H9 (cell line): Measurements from ENCODE around the gene PKDCC. TPM values are rescaled to one million over a fixed set of nuclear protein-coding genes. Genes with fewer than 3 reads are reported as not detected.
A peak's percentile ranks its signal among the peaks of the same experiment; 100 is the strongest.

Experiments used
- DNase-seq: peaks from one replicate; pipeline ENCODE4 v3.0.0-alpha.2; 2017
- H2AFZ ChIP-seq: one replicate; pipeline ENCODE4 v1.6.1; 2013; ENCODE audit warnings: mild to moderate bottlenecking, low read length, control low read depth, moderate library complexity
- H2AK5ac ChIP-seq: 2 replicates; pipeline ENCODE4 v1.6.1; 2013; ENCODE audit warnings: low read length, control low read depth, mixed read lengths; ENCODE audit not compliant: insufficient read length
- H2BK120ac ChIP-seq: one replicate; pipeline ENCODE4 v1.6.1; 2013; ENCODE audit warnings: low read depth, mild to moderate bottlenecking, low read length, control low read depth, inconsistent platforms; ENCODE audit not compliant: poor library complexity, severe bottlenecking
- H2BK12ac ChIP-seq: 2 replicates; pipeline ENCODE4 v1.6.1; 2013; ENCODE audit warnings: low read length, control low read depth, mixed read lengths, low read depth; ENCODE audit not compliant: insufficient read length
- H2BK15ac ChIP-seq: 2 replicates; pipeline ENCODE4 v1.6.1; 2013; ENCODE audit warnings: low read depth, low read length, control low read depth
- H2BK20ac ChIP-seq: one replicate; pipeline ENCODE4 v1.6.1; 2013; ENCODE audit warnings: low read depth, mild to moderate bottlenecking, low read length, control low read depth, inconsistent platforms; ENCODE audit not compliant: poor library complexity, severe bottlenecking
- H2BK5ac ChIP-seq: 2 replicates; pipeline ENCODE4 v1.6.1; 2013; ENCODE audit warnings: low read length, control low read depth, mixed read lengths; ENCODE audit not compliant: insufficient read length
- H3K14ac ChIP-seq: 2 replicates; pipeline ENCODE4 v1.6.1; 2013; ENCODE audit warnings: low read length, control low read depth; ENCODE audit not compliant: insufficient read depth
- H3K18ac ChIP-seq: 2 replicates; pipeline ENCODE4 v1.6.1; 2013; ENCODE audit warnings: low read depth, mild to moderate bottlenecking, mixed read lengths, low read length, control low read depth; ENCODE audit not compliant: insufficient read length
- H3K23ac ChIP-seq: 2 replicates; pipeline ENCODE4 v1.6.1; 2013; ENCODE audit warnings: low read length, control low read depth, mixed read lengths, low read depth; ENCODE audit not compliant: insufficient read length
- H3K23me2 ChIP-seq: 2 replicates; pipeline ENCODE4 v1.6.1; 2013; ENCODE audit warnings: low read depth, mild to moderate bottlenecking, mixed read lengths, low read length, control low read depth; ENCODE audit not compliant: insufficient read length, poor library complexity, severe bottlenecking
- H3K27ac ChIP-seq: 2 replicates; pipeline ENCODE4 v1.5.1; 2013; ENCODE audit warnings: low read length, control low read depth, mixed read lengths, low read depth; ENCODE audit not compliant: insufficient read length
- H3K27me3 ChIP-seq: 2 replicates; pipeline ENCODE4 v1.6.1; 2013; ENCODE audit warnings: low read length, control low read depth, inconsistent platforms; ENCODE audit not compliant: insufficient read depth
- H3K4ac ChIP-seq: 2 replicates; pipeline ENCODE4 v1.6.1; 2013; ENCODE audit warnings: low read depth, mild to moderate bottlenecking, control low read depth, inconsistent platforms, low read length, moderate library complexity
- H3K4me1 ChIP-seq: 2 replicates; pipeline ENCODE4 v1.6.1; 2013; ENCODE audit warnings: low read length, control low read depth, inconsistent platforms; ENCODE audit not compliant: insufficient read depth
- H3K4me2 ChIP-seq: 2 replicates; pipeline ENCODE4 v1.6.1; 2013; ENCODE audit warnings: low read length, control low read depth, mixed read lengths; ENCODE audit not compliant: insufficient read length, insufficient read depth
- H3K56ac ChIP-seq: 2 replicates; pipeline ENCODE4 v1.6.1; 2013; ENCODE audit warnings: low read depth, mild to moderate bottlenecking, mixed read lengths, low read length, control low read depth; ENCODE audit not compliant: insufficient read length
- H3K79me1 ChIP-seq: 2 replicates; pipeline ENCODE4 v1.6.1; 2013; ENCODE audit warnings: low read depth, mild to moderate bottlenecking, moderate library complexity, low read length, control low read depth, inconsistent platforms; ENCODE audit not compliant: insufficient read depth, poor library complexity, severe bottlenecking
- H3K79me2 ChIP-seq: 2 replicates; pipeline ENCODE4 v1.6.1; 2013; ENCODE audit warnings: low read length, control low read depth, inconsistent platforms; ENCODE audit not compliant: insufficient read depth
- H3K9ac ChIP-seq: 2 replicates; pipeline ENCODE4 v1.6.1; 2013; ENCODE audit warnings: low read length, control low read depth, mixed read lengths; ENCODE audit not compliant: insufficient read length; ENCODE audit errors: extremely low read depth
- H3K9me3 ChIP-seq: one replicate; pipeline ENCODE4 v1.6.1; 2013; ENCODE audit warnings: low read depth, low read length, inconsistent platforms; ENCODE audit not compliant: control insufficient read depth
- H3T11ph ChIP-seq: one replicate; pipeline ENCODE4 v1.6.1; 2013; ENCODE audit warnings: mild to moderate bottlenecking, low read length, control low read depth, inconsistent platforms
- H4K20me1 ChIP-seq: one replicate; pipeline ENCODE4 v1.6.1; 2013; ENCODE audit not compliant: control insufficient read depth, insufficient read length, insufficient read depth
- H4K5ac ChIP-seq: 2 replicates; pipeline ENCODE4 v1.6.1; 2013; ENCODE audit warnings: low read depth, mild to moderate bottlenecking, mixed read lengths, low read length, control low read depth; ENCODE audit not compliant: insufficient read length
- H4K8ac ChIP-seq: replicated peaks from 2 replicates; pipeline ENCODE4 v1.6.1; 2013; ENCODE audit warnings: low read length, control low read depth, mixed read lengths, low read depth; ENCODE audit not compliant: insufficient read length
- H4K91ac ChIP-seq: 2 replicates; pipeline ENCODE4 v1.6.1; 2013; ENCODE audit warnings: low read depth, mild to moderate bottlenecking, moderate library complexity, mixed read lengths, low read length, control low read depth; ENCODE audit not compliant: insufficient read length
- H3K27ac Mint-ChIP-seq, 3 experiments: 2 replicates in 2 of 3; 3 replicates in 1 of 3; pipeline ENCODE4 v1.8.0; 2020 to 2021; ENCODE audit warnings: mixed read lengths in 3 of 3, mild to moderate bottlenecking in 1 of 3, moderate library complexity in 1 of 3
- H3K27me3 Mint-ChIP-seq: 2 replicates; pipeline ENCODE4 v1.8.0; 2021; ENCODE audit warnings: low read depth, mild to moderate bottlenecking, moderate library complexity, mixed read lengths
- H3K36me3 Mint-ChIP-seq, 3 experiments: 2 replicates in 2 of 3; 3 replicates in 1 of 3; pipeline ENCODE4 v1.8.0; 2020 to 2021; ENCODE audit warnings: low read depth in 3 of 3, mixed read lengths in 3 of 3; ENCODE audit not compliant: insufficient read depth in 1 of 3
- H3K4me1 Mint-ChIP-seq, 2 experiments: 2 replicates each; pipeline ENCODE4 v1.8.0; 2020; ENCODE audit warnings: mixed read lengths in 2 of 2
- H3K4me3 Mint-ChIP-seq, 2 experiments: 2 replicates in 1 of 2; 3 replicates in 1 of 2; pipeline ENCODE4 v1.8.0; 2020 to 2021; ENCODE audit warnings: mild to moderate bottlenecking in 2 of 2, mixed read lengths in 2 of 2, moderate library complexity in 1 of 2
- H3K9me3 Mint-ChIP-seq, 2 experiments: 2 replicates in 1 of 2; 3 replicates in 1 of 2; pipeline ENCODE4 v1.8.0; 2020; ENCODE audit warnings: mild to moderate bottlenecking in 2 of 2, mixed read lengths in 2 of 2, moderate library complexity in 1 of 2
- CTCF ChIP-seq: fragments of 200-600 bp; sonication (generic); conservative IDR thresholded peaks from 3 replicates; pipeline ENCODE4 v1.8.0; 2021; ENCODE audit warnings: antibody characterized with exemption, mild to moderate bottlenecking
- WGBS: extraction: QIAGEN DNeasy Blood & Tissue Kit; methylation state at CpG from one replicate; pipeline ENCODE4 v1.1.7; 2013; ENCODE audit warnings: missing lambda C conversion rate, low lambda C conversion rate, mixed read lengths; ENCODE audit not compliant: insufficient read length; ENCODE audit errors: extremely low coverage; 5-methylcytosine and 5-hydroxymethylcytosine counted together
- total RNA-seq: library from RNA; stranded (reverse); gene quantifications from 2 replicates; pipeline ENCODE4 v1.2.1, GENCODE V29; 2021

The PKDCC gene
- total RNA-seq, 1 experiment from 2014 or later = 134 TPM

DNA sequence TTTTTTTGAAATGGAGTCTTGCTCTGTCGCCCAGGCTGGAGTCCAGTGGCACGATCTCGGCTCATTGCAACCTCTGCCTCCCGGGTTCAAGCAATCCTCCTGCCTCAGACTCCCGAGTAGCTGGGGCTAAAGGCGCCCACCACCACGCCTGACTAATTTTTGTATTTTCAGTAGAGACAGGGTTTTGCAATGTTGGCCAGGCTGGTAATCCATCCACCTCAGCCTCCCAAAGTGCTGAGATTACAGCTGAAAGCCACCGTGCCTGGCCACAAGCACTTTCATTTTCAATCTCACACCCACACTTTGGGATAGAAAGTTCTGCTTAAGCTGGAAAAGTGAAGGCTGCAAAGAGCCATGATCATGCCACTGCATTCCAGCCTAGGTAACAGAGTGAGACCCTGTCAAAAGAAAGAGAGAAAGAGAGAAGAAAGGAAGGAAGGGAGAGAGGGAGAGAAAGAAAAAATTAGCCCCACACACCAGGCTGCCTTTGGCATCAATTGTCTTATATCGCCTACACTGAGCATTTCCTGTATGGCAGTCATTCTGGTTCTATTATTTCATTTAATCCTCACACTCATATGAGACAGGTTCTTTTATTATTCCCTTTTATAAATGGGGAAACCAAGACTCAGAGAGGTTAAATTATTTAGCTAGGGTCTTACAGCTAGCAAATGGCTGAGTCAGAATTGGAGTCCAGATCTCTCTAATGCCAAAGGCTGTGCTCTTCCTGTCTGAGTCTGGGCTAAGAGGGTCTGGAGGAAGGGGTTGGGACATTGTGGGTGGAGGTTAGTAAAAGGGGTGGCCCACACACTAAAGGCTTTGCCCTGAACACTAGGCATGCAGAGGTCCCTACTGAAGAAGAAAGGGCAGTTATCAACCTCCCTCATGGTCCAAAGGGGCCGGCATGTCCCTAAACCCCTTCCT is 37.9 kb upstream of the PKDCC start:
- Mint-ChIP-seq H3K9me3 (peaks cover 6 to 8% of the 10 kb centered on the region in 2 experiments; a peak in 4 of 5 replicates), H3K27me3 (no peaks in the 10 kb centered on the region), H3K36me3 (peaks cover 1 to 3% (median 2%) of the 10 kb centered on the region in 3 experiments; a peak in 3 of 7 replicates), H3K4me3 (peak overlapping the region in 1 of 2 experiments; percentile 4; a peak in 1 of 5 replicates), H3K4me1 (peaks cover 0 to 12% of the 10 kb centered on the region in 2 experiments; a peak in 3 of 4 replicates), H3K27ac (no peak overlapping the region; a peak in 1 of 7 replicates)
- no peaks in the 10 kb centered on the region for H3K9me3 ChIP-seq
- no peak overlapping the region for H3T11ph ChIP-seq
- H4K8ac ChIP-seq = no peak overlapping the region
- no peak overlapping the region for H3K27ac ChIP-seq
- H3K4me2 ChIP-seq = no peak overlapping the region
- no peak overlapping the region for H3K4ac ChIP-seq
- no peak overlapping the region for H3K14ac ChIP-seq
- H2AK5ac ChIP-seq = no peak overlapping the region
- no peak overlapping the region for H4K5ac ChIP-seq
- H3K9ac ChIP-seq = no peak overlapping the region
- no CpG with 5 or more reads among the region's 10 CpGs for WGBS
- no peak for TF ChIP-seq CTCF
- no peak overlapping the region for H3K23ac ChIP-seq
- H3K18ac ChIP-seq = no peak overlapping the region
- no peaks in the 10 kb centered on the region for H3K79me1 ChIP-seq
- no peak overlapping the region for H3K56ac ChIP-seq
- H4K20me1 ChIP-seq = no peaks in the 10 kb centered on the region
- no peaks in the 10 kb centered on the region for H3K4me1 ChIP-seq
- no peak for DNase-seq
- H2BK12ac ChIP-seq = no peak overlapping the region
- no peak overlapping the region for H4K91ac ChIP-seq
- no peaks in the 10 kb centered on the region for H3K27me3 ChIP-seq
- H2BK5ac ChIP-seq = no peak overlapping the region
- no peak overlapping the region for H2BK20ac ChIP-seq
- H2BK120ac ChIP-seq = no peak overlapping the region
- no peaks in the 10 kb centered on the region for H3K23me2 ChIP-seq
- H2BK15ac ChIP-seq = no peak overlapping the region
- H3K79me2 ChIP-seq = no peaks in the 10 kb centered on the region
- H2AFZ ChIP-seq = no peak overlapping the region
